Neural cell (in vitro differentiated cells): Measurements from ENCODE around the gene GAS7. TPM values are rescaled to one million over a fixed set of nuclear protein-coding genes. Genes with fewer than 3 reads are reported as not detected.

Experiments
- H2AFZ ChIP-seq: fragments of 200-600, 300-800 bp; sonication (generic), shearing (Covaris generic); 2 replicates; pipeline ENCODE4 v1.6.0; 2014; ENCODE audit warnings: low read depth, mild to moderate bottlenecking, antibody characterized with exemption, low read length, moderate library complexity
- H3F3A ChIP-seq: fragments of 200-600 bp; shearing (Covaris generic); 2 replicates; pipeline ENCODE4 v1.6.1; 2016; ENCODE audit warnings: mild to moderate bottlenecking, moderate library complexity, mixed read lengths, antibody characterized with exemption, low read length; ENCODE audit not compliant: insufficient read depth, poor library complexity, severe bottlenecking
- H3K27ac ChIP-seq: fragments of 200-600, 300-800 bp; sonication (generic), shearing (Covaris generic); 2 replicates; pipeline ENCODE4 v1.5.1; 2014; ENCODE audit warnings: mild to moderate bottlenecking, low read length, moderate library complexity
- H3K27me3 ChIP-seq: fragments of 300-800, 200-600 bp; sonication (generic), shearing (Covaris generic); 2 replicates; pipeline ENCODE4 v1.6.0; 2014; ENCODE audit warnings: mild to moderate bottlenecking, low read depth, low read length, moderate library complexity; ENCODE audit not compliant: insufficient read depth
- H3K36me3 ChIP-seq: fragments of 300-800, 200-600 bp; sonication (generic), shearing (Covaris generic); 2 replicates; pipeline ENCODE4 v1.5.1; 2014; ENCODE audit warnings: mild to moderate bottlenecking, antibody characterized with exemption, low read length, moderate library complexity; ENCODE audit not compliant: insufficient read depth
- H3K4me2 ChIP-seq: fragments of 300-800, 200-600 bp; sonication (generic), shearing (Covaris generic); 2 replicates; pipeline ENCODE4 v1.6.0; 2014; ENCODE audit warnings: mild to moderate bottlenecking, low read length
- H3K4me3 ChIP-seq: fragments of 300-800, 200-600 bp; sonication (generic), shearing (Covaris generic); 2 replicates; pipeline ENCODE4 v1.5.1; 2014; ENCODE audit warnings: mild to moderate bottlenecking, low read length, moderate library complexity
- H3K79me2 ChIP-seq: fragments of 200-600 bp; shearing (Covaris generic); replicated peaks from 2 replicates; pipeline ENCODE4 v1.6.0; 2014; ENCODE audit warnings: mild to moderate bottlenecking, low read length, moderate library complexity; ENCODE audit not compliant: insufficient read depth
- H3K9ac ChIP-seq: fragments of 300-800, 200-600 bp; sonication (generic), shearing (Covaris generic); 2 replicates; pipeline ENCODE4 v1.6.1; 2016; ENCODE audit warnings: mild to moderate bottlenecking, low read length, mixed read lengths
- H3K9me2 ChIP-seq: fragments of 200-600 bp; shearing (Covaris generic); 2 replicates; pipeline ENCODE4 v1.6.1; 2016; ENCODE audit warnings: mild to moderate bottlenecking, low read length, mixed read lengths; ENCODE audit not compliant: insufficient read depth
- H3K9me3 ChIP-seq: fragments of 200-600, 300-800 bp; sonication (generic), shearing (Covaris generic); 2 replicates; pipeline ENCODE4 v1.6.1; 2016; ENCODE audit warnings: mild to moderate bottlenecking, mixed run types, low read length, moderate library complexity, mixed read lengths
- H4K20me1 ChIP-seq: fragments of 200-600 bp; shearing (Covaris generic); 2 replicates; pipeline ENCODE4 v1.6.1; 2016; ENCODE audit warnings: mild to moderate bottlenecking, mixed run types; ENCODE audit not compliant: insufficient read depth
- CTCF ChIP-seq: fragments of 450-650 bp; IDR thresholded peaks from 2 replicates; pipeline ENCODE4 v1.5.1; 2014; ENCODE audit warnings: antibody characterized with exemption, mild to moderate bottlenecking, moderate library complexity; ENCODE audit not compliant: poor library complexity, severe bottlenecking
- EP300 ChIP-seq: fragments of 450-650 bp; conservative IDR thresholded peaks from 2 replicates; pipeline ENCODE4 v1.6.1; 2014; ENCODE audit warnings: antibody characterized with exemption, mild to moderate bottlenecking, moderate library complexity; ENCODE audit not compliant: poor library complexity, severe bottlenecking
- EZH2 ChIP-seq: fragments of 200-600, 300-800 bp; shearing (Covaris generic), sonication (generic); IDR thresholded peaks from 2 replicates; pipeline ENCODE4 v1.6.1; 2014; ENCODE audit warnings: antibody characterized with exemption, low read length, borderline replicate concordance, mild to moderate bottlenecking; ENCODE audit not compliant: insufficient read depth, poor library complexity, severe bottlenecking
- MXI1 ChIP-seq: fragments of 450-650 bp; conservative IDR thresholded peaks from 2 replicates; pipeline ENCODE4 v1.6.1; 2014; ENCODE audit warnings: antibody characterized with exemption, mild to moderate bottlenecking; ENCODE audit not compliant: poor library complexity, severe bottlenecking
- POLR2AphosphoS5 ChIP-seq: IDR thresholded peaks from 2 replicates; pipeline ENCODE4 v1.6.1; 2012
- RAD21 ChIP-seq: fragments of 450-650 bp; conservative IDR thresholded peaks from 2 replicates; pipeline ENCODE4 v1.6.1; 2014; ENCODE audit warnings: antibody characterized with exemption, mild to moderate bottlenecking, moderate library complexity
- REST ChIP-seq: IDR thresholded peaks from 2 replicates; pipeline ENCODE4 v1.6.1; 2012; ENCODE audit warnings: borderline replicate concordance
- SMC3 ChIP-seq: fragments of 450-650 bp; conservative IDR thresholded peaks from 2 replicates; pipeline ENCODE4 v1.6.1; 2014; ENCODE audit warnings: antibody characterized with exemption, mild to moderate bottlenecking, moderate library complexity; ENCODE audit not compliant: poor library complexity
- TAF1 ChIP-seq: IDR thresholded peaks from 2 replicates; pipeline ENCODE4 v1.6.1; 2012; ENCODE audit warnings: low read depth
- polyA plus RNA-seq: library from polyadenylated mRNA; depleted of rRNA; stranded (reverse); fragments of >200 nt; gene quantifications from 2 replicates; pipeline ENCODE4 v1.2.3, GENCODE V29; 2014

GAS7 gene
- polyA plus RNA-seq, 1 donor from 2014 or later = 23.6 TPM

GRCh38 chr17:10050597-10051101 lies 147.8 kb downstream of the GAS7 start:
- TF ChIP-seq RAD21 (no peak), EP300 (no peak), POLR2AphosphoS5 (no peak), EZH2 (no peak), MXI1 (no peak), TAF1 (no peak), REST (no peak), CTCF (no peak), SMC3 (no peak)
- H3K36me3 ChIP-seq = no peaks in the 10 kb centered on the region
- H3F3A ChIP-seq = no peaks in the 10 kb centered on the region
- H4K20me1 ChIP-seq = no peaks in the 10 kb centered on the region
- no peak overlapping the region for H3K9ac ChIP-seq
- H3K4me3 ChIP-seq = no peak overlapping the region
- no peaks in the 10 kb centered on the region for H3K9me3 ChIP-seq
- no peaks in the 10 kb centered on the region for H3K79me2 ChIP-seq
- H3K27ac ChIP-seq = no peak overlapping the region
- no peak overlapping the region for H2AFZ ChIP-seq
- no peaks in the 10 kb centered on the region for H3K27me3 ChIP-seq
- H3K4me2 ChIP-seq = no peak overlapping the region
- no peaks in the 10 kb centered on the region for H3K9me2 ChIP-seq

- no peaks in the 10 kb centered on the region for H3K9me2 ChIP-seq
These were observed 149.6 kb downstream of the GAS7 start for GRCh38 chr17:10048629-10049350.

More at GRCh38 chr17:10048629-10049350, 149.6 kb downstream of the GAS7 start:
- no peak overlapping the region for H3K4me2 ChIP-seq
- H3K27ac ChIP-seq = no peak overlapping the region
- H3K27me3 ChIP-seq = no peaks in the 10 kb centered on the region
- H3K79me2 ChIP-seq = no peaks in the 10 kb centered on the region
- H2AFZ ChIP-seq = no peak overlapping the region
- H3K4me3 ChIP-seq = no peak overlapping the region
- H3K9me3 ChIP-seq = no peaks in the 10 kb centered on the region
- H3K9ac ChIP-seq = no peak overlapping the region
- no peaks in the 10 kb centered on the region for H3K36me3 ChIP-seq
- TF ChIP-seq REST (no peak), CTCF (no peak), EP300 (no peak), EZH2 (no peak), POLR2AphosphoS5 (no peak), TAF1 (no peak), SMC3 (no peak), RAD21 (no peak), MXI1 (no peak)
- H3F3A ChIP-seq = no peaks in the 10 kb centered on the region
- H4K20me1 ChIP-seq = no peaks in the 10 kb centered on the region
